ENCODE measurements around the gene ITGAL. TPM values are rescaled to one million over a fixed set of nuclear protein-coding genes. Genes with fewer than 3 reads are reported as not detected.

Gene ITGAL
- total and polyA plus RNA-seq, 4 donors, result 4.3 to 11.8 (median 6.9) TPM

DNA sequence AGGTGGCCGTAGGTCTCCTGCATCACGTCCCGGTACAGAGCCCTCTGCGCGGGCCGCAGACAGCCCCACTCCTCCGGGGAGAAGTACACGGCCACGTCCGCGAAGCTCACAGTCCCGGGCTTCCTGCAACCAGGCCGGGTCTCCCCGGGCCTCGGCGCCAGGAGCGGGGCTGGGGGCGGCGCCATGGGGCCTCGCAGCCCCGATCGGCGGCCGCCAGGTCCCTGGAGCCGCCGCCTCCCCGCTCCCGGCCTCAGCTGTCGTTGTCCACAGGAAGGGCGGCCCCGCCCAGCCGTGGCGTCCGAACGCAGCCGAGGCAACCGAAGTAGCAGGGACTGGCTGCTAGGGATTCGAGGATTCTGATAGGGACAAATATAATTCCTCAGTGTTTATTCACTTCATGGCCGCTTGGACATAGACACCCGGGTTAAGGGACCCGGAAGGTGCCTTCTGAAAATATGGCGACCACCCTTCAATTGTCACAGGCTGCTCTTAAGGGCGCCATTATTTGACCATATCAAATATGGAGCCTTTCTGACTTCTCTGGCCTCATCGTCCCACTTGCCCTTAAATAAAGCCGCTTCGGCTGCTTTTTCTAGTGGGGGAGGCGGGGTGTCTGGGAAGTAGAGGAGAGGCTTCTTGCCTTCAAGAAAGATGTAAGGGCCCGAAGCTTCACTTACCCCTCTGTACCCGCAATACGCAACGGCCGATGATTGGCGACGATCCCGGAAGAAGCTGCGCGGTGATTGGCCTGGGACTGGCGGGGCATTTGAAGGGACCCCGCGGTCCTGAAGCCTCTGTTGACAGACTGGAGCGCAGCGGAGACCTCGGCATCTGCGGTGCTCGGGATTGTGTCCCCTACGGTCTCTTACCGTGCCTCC lies 99.1 kb downstream of the ITGAL start, which contains the start of gene ZNF688 (continued):
- TF ChIP-seq, protein P1, sequence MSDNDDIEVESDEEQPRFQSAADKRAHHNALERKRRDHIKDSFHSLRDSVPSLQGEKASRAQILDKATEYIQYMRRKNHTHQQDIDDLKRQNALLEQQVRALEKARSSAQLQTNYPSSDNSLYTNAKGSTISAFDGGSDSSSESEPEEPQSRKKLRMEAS (IDR thresholded peaks at IDR 0.05), result no peak
- no peak for TF ChIP-seq FOXA2 (IDR thresholded peaks at IDR 0.05)

Small RNA genes lying within 50 kb of the gene (small RNA-seq; reads per million reads assigned to genes)
- 0.09 reads per million for gene MIR4518
- not detected for gene RF00019
- not detected for gene RNU7-61P

Other genes starting within 250 kb of the ITGAL start
- gene NPIPB13, start 224.3 kb upstream of the ITGAL start, total RNA-seq, result 1 to 10 TPM; 1.3 to 1.5 TPM
- gene NPIPB13, start 224.3 kb upstream of the ITGAL start, polyA plus RNA-seq, result 1 to 10 TPM in 1 of 2 donors, under 1 TPM in 1; 0.70 to 1.4 TPM
- gene CD2BP2, start 117.4 kb upstream of the ITGAL start, total RNA-seq, result 10 to 100 TPM; 10.0 TPM
- 10 to 100 TPM; 13.4 to 15.4 TPM for gene CD2BP2, start 117.4 kb upstream of the ITGAL start, polyA plus RNA-seq
- gene TBC1D10B, start 102.2 kb upstream of the ITGAL start, total RNA-seq, result 10 to 100 TPM; 16.1 to 16.5 TPM
- gene TBC1D10B, start 102.2 kb upstream of the ITGAL start, polyA plus RNA-seq, result 1 to 10 TPM; 3.6 to 9.2 TPM
- gene MYL11, start 97.9 kb upstream of the ITGAL start, total RNA-seq, result under 1 TPM in 1 of 2 donors, not detected in 1; 0.70 TPM
- not detected for gene MYL11, start 97.9 kb upstream of the ITGAL start, polyA plus RNA-seq
- 1 to 10 TPM in 1 of 2 donors, under 1 TPM in 1; 0.42 to 1.0 TPM for gene SEPTIN1, start 90.2 kb upstream of the ITGAL start, total RNA-seq
- gene SEPTIN1, start 90.2 kb upstream of the ITGAL start, polyA plus RNA-seq, result 1 to 10 TPM; 1.4 to 2.8 TPM
- 1 to 10 TPM; 3.2 to 4.7 TPM for gene ZNF48, start 77.3 kb upstream of the ITGAL start, total RNA-seq
- 1 to 10 TPM; 2.3 to 3.0 TPM for gene ZNF48, start 77.3 kb upstream of the ITGAL start, polyA plus RNA-seq
- gene ZNF771, start 65.1 kb upstream of the ITGAL start, total RNA-seq, result 1 to 10 TPM; 2.6 to 8.0 TPM
- gene ZNF771, start 65.1 kb upstream of the ITGAL start, polyA plus RNA-seq, result 1 to 10 TPM; 5.2 to 5.3 TPM
- gene DCTPP1, start 42.7 kb upstream of the ITGAL start, total RNA-seq, result 10 to 100 TPM in 1 of 2 donors, 1 to 10 TPM in 1; 6.0 to 12.0 TPM
- 10 to 100 TPM; 18.1 to 18.8 TPM for gene DCTPP1, start 42.7 kb upstream of the ITGAL start, polyA plus RNA-seq
- gene SEPHS2, start 26.9 kb upstream of the ITGAL start, total RNA-seq, result 100 to 1,000 TPM in 1 of 2 donors, 10 to 100 TPM in 1; 50.1 to 122 TPM
- 100 to 1,000 TPM; 143 to 241 TPM for gene SEPHS2, start 26.9 kb upstream of the ITGAL start, polyA plus RNA-seq
- 10 to 100 TPM in 1 of 2 donors, 1 to 10 TPM in 1; 8.9 to 12.8 TPM for gene ZNF768, start 53.8 kb downstream of the ITGAL start, total RNA-seq
- 10 to 100 TPM in 1 of 2 donors, 1 to 10 TPM in 1; 2.2 to 16.9 TPM for gene ZNF768, start 53.8 kb downstream of the ITGAL start, polyA plus RNA-seq
- 10 to 100 TPM in 1 of 2 donors, 1 to 10 TPM in 1; 6.9 to 10.5 TPM for gene ZNF747, start 62.1 kb downstream of the ITGAL start, total RNA-seq
- gene ZNF747, start 62.1 kb downstream of the ITGAL start, polyA plus RNA-seq, result 1 to 10 TPM; 3.8 to 6.2 TPM
- 1 to 10 TPM; 5.0 to 6.8 TPM for gene ZNF764, start 85.6 kb downstream of the ITGAL start, total RNA-seq
- 1 to 10 TPM; 1.6 to 3.4 TPM for gene ZNF764, start 85.6 kb downstream of the ITGAL start, polyA plus RNA-seq
- gene ZNF688, start 99.0 kb downstream of the ITGAL start, total RNA-seq, result 1 to 10 TPM; 3.4 to 3.7 TPM
- gene ZNF688, start 99.0 kb downstream of the ITGAL start, polyA plus RNA-seq, result 1 to 10 TPM; 5.8 to 8.9 TPM
- gene ZNF785, start 113.0 kb downstream of the ITGAL start, total RNA-seq, result 1 to 10 TPM; 4.5 to 5.9 TPM
- 1 to 10 TPM; 1.8 to 2.0 TPM for gene ZNF785, start 113.0 kb downstream of the ITGAL start, polyA plus RNA-seq
- 1 to 10 TPM; 4.6 to 5.8 TPM for gene ZNF689, start 137.6 kb downstream of the ITGAL start, total RNA-seq
- gene ZNF689, start 137.6 kb downstream of the ITGAL start, polyA plus RNA-seq, result 1 to 10 TPM; 2.6 to 4.0 TPM
- gene PRR14, start 178.2 kb downstream of the ITGAL start, total RNA-seq, result 1 to 10 TPM; 7.5 to 9.1 TPM
- gene PRR14, start 178.2 kb downstream of the ITGAL start, polyA plus RNA-seq, result 10 to 100 TPM in 1 of 2 donors, 1 to 10 TPM in 1; 8.6 to 13.5 TPM
- 10 to 100 TPM in 1 of 2 donors, 1 to 10 TPM in 1; 7.3 to 15.1 TPM for gene FBRS, start 185.7 kb downstream of the ITGAL start, total RNA-seq
- gene FBRS, start 185.7 kb downstream of the ITGAL start, polyA plus RNA-seq, result 10 to 100 TPM in 1 of 2 donors, 1 to 10 TPM in 1; 4.1 to 15.5 TPM
- 10 to 100 TPM; 26.8 to 27.7 TPM for gene SRCAP, start 226.4 kb downstream of the ITGAL start, total RNA-seq
- 1 to 10 TPM; 7.6 to 8.7 TPM for gene SRCAP, start 226.4 kb downstream of the ITGAL start, polyA plus RNA-seq